Gastroesophageal sphincter (tissue), 3 donors: Measurements from ENCODE around the gene VPS37C.

Experiments used
- EP300 ChIP-seq: sonication (generic); formaldehyde crosslinking; IDR thresholded peaks from one replicate; pipeline ENCODE4 v1.6.1; 2017; ENCODE audit warnings: antibody characterized with exemption, mild to moderate bottlenecking
- POLR2A ChIP-seq, 2 donors: fragments of 450-650 bp; IDR thresholded peaks; one replicate each; pipeline ENCODE4 v1.6.1; 2017; ENCODE audit warnings: antibody characterized with exemption in 2 of 2, mild to moderate bottlenecking in 2 of 2, moderate library complexity in 1 of 2
- TF ChIP-seq, protein P1 (sequence below), 4 experiments: fragments of 200-600 bp in 2 of 4; fragments of 450-650 bp in 2 of 4; sonication (generic) in 1 of 4; IDR thresholded peaks; one replicate each; pipeline ENCODE4 v1.5.1; 2017 to 2019; ENCODE audit warnings: antibody characterized with exemption in 4 of 4, mild to moderate bottlenecking in 2 of 4, moderate library complexity in 2 of 4

DNA sequence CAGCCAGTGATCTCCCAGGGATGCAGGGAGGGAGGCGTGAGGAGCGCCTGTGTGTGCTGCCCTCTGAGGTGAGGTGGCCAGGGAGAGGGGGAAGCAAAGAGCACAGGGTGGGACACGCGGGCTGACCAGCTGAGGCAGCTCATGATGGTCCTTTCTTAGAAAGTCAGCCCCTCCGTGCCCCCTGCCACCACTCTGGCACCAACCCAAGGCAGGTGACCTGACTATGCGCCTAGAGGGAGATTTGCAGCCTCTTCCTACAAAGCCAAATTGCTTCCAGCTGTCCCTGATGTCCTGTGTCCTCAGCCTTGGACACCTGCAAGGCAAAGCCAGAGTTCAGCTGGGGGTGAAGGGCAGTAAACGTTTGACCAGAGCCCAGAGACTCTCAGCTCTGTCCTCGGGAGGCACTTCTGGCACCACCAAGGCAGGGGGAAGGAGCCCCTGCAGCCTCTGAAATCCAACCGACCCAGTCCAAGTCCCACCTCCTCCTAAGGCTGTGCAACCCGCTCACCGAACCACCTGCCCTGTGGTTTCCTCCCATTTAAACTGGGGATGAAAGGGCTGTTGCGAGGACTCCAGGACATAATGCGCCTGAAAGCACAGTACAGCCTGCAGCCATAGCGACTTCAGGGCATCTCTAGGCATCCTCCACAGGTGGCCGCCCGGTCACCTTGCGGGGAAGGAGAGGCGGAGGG is 32.1 kb downstream of the VPS37C start:
- TF ChIP-seq POLR2A (IDR thresholded peaks at IDR 0.05) (no peak), EP300 (no peak)
- TF ChIP-seq, protein P1, sequence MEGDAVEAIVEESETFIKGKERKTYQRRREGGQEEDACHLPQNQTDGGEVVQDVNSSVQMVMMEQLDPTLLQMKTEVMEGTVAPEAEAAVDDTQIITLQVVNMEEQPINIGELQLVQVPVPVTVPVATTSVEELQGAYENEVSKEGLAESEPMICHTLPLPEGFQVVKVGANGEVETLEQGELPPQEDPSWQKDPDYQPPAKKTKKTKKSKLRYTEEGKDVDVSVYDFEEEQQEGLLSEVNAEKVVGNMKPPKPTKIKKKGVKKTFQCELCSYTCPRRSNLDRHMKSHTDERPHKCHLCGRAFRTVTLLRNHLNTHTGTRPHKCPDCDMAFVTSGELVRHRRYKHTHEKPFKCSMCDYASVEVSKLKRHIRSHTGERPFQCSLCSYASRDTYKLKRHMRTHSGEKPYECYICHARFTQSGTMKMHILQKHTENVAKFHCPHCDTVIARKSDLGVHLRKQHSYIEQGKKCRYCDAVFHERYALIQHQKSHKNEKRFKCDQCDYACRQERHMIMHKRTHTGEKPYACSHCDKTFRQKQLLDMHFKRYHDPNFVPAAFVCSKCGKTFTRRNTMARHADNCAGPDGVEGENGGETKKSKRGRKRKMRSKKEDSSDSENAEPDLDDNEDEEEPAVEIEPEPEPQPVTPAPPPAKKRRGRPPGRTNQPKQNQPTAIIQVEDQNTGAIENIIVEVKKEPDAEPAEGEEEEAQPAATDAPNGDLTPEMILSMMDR (IDR thresholded peaks at IDR 0.05) = no peak
